WI38 (cell line): ENCODE data around the gene MTAP.

ENCODE experiments used
- H3K4me3 ChIP-seq: 2 replicates; pipeline ENCODE4 v1.5.1; 2011; ENCODE audit warnings: low read depth, mild to moderate bottlenecking, control low read depth, low read length
- TF ChIP-seq, protein P1 (sequence below): IDR thresholded peaks from 2 replicates; pipeline ENCODE4 v1.5.1; 2012; ENCODE audit warnings: low read depth, mild to moderate bottlenecking, control low read depth, low read length

MTAP gene

DNA sequence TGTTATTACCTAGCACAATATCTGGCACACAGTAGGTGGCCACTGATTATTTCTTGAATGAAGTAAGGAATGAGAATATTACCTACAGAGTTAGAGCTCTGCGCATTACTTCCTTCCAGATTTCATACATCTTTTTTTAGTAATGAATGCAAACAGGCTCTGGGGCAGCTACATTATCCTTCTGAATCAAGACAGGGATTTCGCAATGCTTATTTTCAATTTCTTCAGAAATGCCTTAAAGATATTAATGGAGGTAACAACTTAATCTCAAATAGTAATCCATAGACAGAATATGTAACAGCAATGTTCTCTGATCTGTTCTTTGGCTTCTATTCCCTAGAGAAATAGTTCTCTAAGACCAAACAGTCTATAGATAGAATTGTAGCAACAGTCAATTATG, 159.1 kb downstream of the MTAP start:
- TF ChIP-seq, protein P1, sequence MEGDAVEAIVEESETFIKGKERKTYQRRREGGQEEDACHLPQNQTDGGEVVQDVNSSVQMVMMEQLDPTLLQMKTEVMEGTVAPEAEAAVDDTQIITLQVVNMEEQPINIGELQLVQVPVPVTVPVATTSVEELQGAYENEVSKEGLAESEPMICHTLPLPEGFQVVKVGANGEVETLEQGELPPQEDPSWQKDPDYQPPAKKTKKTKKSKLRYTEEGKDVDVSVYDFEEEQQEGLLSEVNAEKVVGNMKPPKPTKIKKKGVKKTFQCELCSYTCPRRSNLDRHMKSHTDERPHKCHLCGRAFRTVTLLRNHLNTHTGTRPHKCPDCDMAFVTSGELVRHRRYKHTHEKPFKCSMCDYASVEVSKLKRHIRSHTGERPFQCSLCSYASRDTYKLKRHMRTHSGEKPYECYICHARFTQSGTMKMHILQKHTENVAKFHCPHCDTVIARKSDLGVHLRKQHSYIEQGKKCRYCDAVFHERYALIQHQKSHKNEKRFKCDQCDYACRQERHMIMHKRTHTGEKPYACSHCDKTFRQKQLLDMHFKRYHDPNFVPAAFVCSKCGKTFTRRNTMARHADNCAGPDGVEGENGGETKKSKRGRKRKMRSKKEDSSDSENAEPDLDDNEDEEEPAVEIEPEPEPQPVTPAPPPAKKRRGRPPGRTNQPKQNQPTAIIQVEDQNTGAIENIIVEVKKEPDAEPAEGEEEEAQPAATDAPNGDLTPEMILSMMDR = no peak
- H3K4me3 ChIP-seq = no peak overlapping the region

DNA sequence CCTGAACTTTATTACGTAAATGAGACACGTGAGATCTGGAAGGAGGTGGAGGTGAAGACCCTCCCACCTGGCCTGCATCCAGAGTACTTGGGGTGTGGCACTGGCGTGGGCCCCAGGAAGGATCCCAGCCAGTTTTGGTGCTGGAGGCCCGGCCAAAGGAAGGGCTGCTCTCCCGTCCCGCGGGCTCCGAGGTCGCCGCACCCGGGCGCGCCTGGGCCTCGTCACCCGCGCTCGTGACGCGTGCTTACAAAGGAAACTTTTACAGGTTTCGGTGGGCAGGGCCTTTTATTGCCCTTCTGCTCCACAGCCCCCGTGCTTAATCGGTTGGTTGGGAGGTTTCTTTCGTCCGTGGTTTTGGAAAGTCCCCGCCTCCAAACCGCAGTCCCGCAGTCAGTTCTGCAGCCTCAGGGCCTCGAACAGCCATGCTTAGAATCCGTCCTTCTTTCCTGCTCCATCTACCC, 162.5 kb downstream of the MTAP start:
- TF ChIP-seq, protein P1 = no peak
- peak overlapping the region; percentile 46 for H3K4me3 ChIP-seq

DNA sequence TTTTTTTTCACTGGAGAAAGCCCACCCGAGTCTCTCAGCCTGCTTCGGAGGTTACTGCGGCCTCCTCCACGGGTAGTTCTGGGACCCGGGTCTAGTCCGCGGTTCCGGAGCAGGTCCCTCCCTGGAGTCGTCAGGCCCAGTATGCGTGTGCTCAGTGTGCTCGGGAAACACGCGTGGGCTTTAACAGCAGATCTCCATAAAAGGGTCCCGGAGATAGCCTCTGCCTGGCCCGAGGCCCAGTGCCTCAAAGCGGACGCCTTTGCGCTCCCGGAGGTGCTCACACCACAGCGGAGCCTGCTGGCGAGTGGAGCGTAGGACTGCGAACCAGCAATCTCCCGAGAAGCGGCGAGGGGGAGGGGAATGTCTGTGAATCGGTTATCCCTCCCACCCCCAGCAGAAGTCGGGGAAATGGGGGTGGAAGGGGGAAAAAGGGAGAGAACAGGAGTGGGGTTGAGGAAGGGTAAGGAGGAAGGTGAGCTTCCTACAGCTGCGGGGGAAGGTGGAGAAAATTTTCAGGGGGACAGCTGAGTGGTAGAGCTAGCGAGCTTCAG, 163.0 kb downstream of the MTAP start:
- TF ChIP-seq, protein P1 = peak; percentile 68
- peak overlapping the region; percentile 46 for H3K4me3 ChIP-seq

DNA sequence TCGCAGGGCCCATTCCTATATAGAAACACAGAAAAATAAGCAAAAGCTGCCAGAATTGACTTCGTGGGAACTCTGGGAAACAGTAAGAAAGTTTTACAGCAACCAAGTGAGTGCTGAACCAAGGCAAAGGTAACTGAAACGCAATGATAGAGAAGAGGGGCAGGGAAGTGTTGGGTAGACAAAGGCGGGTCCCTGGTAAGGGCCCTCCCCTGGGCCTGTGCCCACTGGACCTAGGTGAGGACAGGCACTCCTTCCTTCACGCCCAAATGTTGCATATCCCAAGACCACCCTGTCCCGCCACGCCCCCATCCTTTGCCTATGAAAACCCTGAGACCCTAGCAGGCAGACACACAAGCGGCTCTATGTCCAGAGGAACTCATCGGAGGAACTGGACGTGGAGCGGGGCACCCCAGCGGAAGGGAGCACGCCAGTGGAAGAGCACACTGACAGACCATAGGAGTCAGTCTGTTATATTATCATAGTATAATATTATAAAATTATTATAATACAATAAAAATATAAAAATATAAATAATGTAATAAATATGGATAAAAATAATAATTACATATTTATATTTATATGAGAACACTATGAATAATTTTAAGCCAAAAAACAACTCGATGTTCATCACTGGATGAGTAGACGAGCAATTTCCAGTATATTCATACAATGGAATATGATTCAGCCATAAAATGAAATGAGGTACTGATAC, 163.9 kb downstream of the MTAP start:
- TF ChIP-seq, protein P1 = no peak
- no peak overlapping the region for H3K4me3 ChIP-seq

DNA sequence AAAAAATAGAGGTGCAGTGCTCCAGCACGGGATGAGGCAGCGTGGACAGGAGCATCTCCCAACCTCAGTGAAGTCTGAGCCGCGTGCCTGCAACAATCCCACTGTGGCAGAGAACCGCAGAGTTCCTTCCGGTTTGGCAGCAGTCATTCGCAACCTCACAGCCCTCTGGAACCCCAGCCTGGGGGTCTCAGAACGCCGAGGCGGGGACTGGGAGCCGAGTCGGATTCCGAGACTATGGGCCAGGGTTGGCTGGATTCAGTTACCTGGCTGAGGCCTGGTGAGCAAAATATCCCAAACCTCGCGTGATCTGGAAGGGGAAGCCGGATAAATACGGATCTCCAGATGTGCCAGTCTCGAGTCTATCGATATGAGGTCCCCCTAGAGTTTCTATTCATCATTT, 164.7 kb downstream of the MTAP start:
- H3K4me3 ChIP-seq = no peak overlapping the region
- TF ChIP-seq, protein P1 = no peak

DNA sequence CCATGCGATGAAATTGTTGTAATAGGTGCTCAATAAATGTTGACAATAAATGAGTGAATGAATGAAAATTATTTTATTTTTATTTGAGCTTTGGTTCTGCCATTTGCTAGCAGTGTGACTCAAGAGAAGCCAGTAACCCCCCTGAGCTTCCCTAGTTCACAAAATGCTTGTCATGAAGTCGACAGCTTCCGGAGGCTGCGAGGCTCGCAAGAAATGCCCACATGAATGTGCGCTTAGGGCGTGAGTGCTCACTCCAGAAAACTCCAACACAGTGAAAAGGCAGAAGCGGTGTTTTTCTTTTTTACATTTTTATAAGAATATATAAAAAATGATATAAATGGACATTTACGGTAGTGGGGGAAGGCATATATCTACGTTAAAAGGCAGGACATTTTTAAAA, 165.3 kb downstream of the MTAP start:
- no peak overlapping the region for H3K4me3 ChIP-seq
- TF ChIP-seq, protein P1 = no peak

DNA sequence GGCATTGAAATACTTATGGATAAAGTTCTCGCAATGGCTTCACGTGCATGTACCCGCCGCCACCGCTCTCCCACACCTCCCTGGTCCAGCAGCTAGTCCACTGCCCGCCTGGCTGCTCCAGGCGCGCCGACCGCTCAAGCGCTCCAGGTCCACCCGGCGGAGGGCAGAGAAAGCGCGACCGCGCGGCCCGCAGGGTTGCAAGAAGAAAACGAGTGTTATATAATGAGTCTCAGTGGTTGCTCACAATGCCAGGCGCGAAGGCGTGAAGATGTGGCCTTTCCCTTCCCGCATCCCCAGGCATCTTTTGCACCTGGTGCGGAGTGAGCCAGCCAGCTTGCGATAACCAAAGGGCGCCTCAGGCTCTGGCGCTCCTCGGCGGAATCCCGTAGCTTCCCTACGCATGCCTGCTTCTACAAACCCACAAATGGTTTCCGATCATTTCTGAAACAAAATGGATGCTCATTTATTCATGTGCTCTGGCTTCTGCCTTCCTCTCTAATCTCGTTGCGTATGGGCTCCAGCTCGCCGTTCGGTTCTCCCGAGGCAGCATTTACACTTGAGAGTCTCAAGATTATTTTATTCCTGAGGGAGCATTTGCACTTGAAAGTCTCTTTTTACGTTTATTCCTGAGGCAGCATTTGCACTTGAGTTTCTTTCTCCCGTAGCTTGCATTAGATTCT, 166.0 kb downstream of the MTAP start:
- peak overlapping the region; percentile 5; the same call in 1 of the 2 replicates for H3K4me3 ChIP-seq
- TF ChIP-seq, protein P1 = no peak
